ENCODE results near the gene C1orf21. TPM values are rescaled to one million over a fixed set of nuclear protein-coding genes. Genes with fewer than 3 reads are reported as not detected.
A peak's percentile ranks its signal among the peaks of the same experiment; 100 is the strongest.

C1orf21 gene
- total RNA-seq, 1 experiment from 2014 or later, result 15.0 TPM

GRCh38 chr1:184513421-184513820 lies 126.6 kb downstream of the C1orf21 start:
- no peak for DNase-seq (ENCODE audit: low read depth)

GRCh38 chr1:184513966-184514365 lies 127.1 kb downstream of the C1orf21 start:
- DNase-seq (ENCODE audit: low read depth), result peak; percentile 62

GRCh38 chr1:184514447-184514846 lies 127.6 kb downstream of the C1orf21 start:
- DNase-seq (ENCODE audit: low read depth), result no peak

GRCh38 chr1:184517130-184517529 lies 130.3 kb downstream of the C1orf21 start:
- no peak for DNase-seq (ENCODE audit: low read depth)

GRCh38 chr1:184518736-184519357 lies 132.0 kb downstream of the C1orf21 start:
- no peak for DNase-seq (ENCODE audit: low read depth)

GRCh38 chr1:184520336-184520735 lies 133.5 kb downstream of the C1orf21 start:
- DNase-seq (ENCODE audit: low read depth), result no peak

- DNase-seq (ENCODE audit: low read depth), result no peak
Observed at GRCh38 chr1:184524248-184524647, 137.4 kb downstream of the C1orf21 start.

- no peak for DNase-seq (ENCODE audit: low read depth)
Observed at GRCh38 chr1:184527402-184527801, 140.6 kb downstream of the C1orf21 start.

GRCh38 chr1:184530226-184530625 lies 143.4 kb downstream of the C1orf21 start:
- DNase-seq (ENCODE audit: low read depth), result no peak

- DNase-seq (ENCODE audit: low read depth), result no peak
Observed at GRCh38 chr1:184531296-184531695, 144.5 kb downstream of the C1orf21 start.

- DNase-seq (ENCODE audit: low read depth), result no peak
Observed at GRCh38 chr1:184532199-184532598, 145.4 kb downstream of the C1orf21 start.

GRCh38 chr1:184533049-184533448 lies 146.2 kb downstream of the C1orf21 start:
- no peak for DNase-seq (ENCODE audit: low read depth)

- no peak for DNase-seq (ENCODE audit: low read depth)
Observed at GRCh38 chr1:184533915-184534314, 147.1 kb downstream of the C1orf21 start.

- DNase-seq (ENCODE audit: low read depth), result no peak
Observed at GRCh38 chr1:184534690-184535089, 147.9 kb downstream of the C1orf21 start.

- no peak for DNase-seq (ENCODE audit: low read depth)
Observed at GRCh38 chr1:184535191-184535970, 148.6 kb downstream of the C1orf21 start.

GRCh38 chr1:184536246-184536985 lies 149.6 kb downstream of the C1orf21 start:
- DNase-seq (ENCODE audit: low read depth), result no peak

- DNase-seq (ENCODE audit: low read depth), result no peak
Observed at GRCh38 chr1:184539580-184539979, 152.8 kb downstream of the C1orf21 start.

GRCh38 chr1:184541537-184542152 lies 154.8 kb downstream of the C1orf21 start:
- DNase-seq (ENCODE audit: low read depth), result no peak

GRCh38 chr1:184542291-184542690 lies 155.5 kb downstream of the C1orf21 start:
- DNase-seq (ENCODE audit: low read depth), result no peak

- no peak for DNase-seq (ENCODE audit: low read depth)
Observed at GRCh38 chr1:184545601-184546000, 158.8 kb downstream of the C1orf21 start.

- DNase-seq (ENCODE audit: low read depth), result no peak
Observed at GRCh38 chr1:184552446-184552845, 165.6 kb downstream of the C1orf21 start.

- DNase-seq (ENCODE audit: low read depth), result no peak
Observed at GRCh38 chr1:184553845-184554244, 167.0 kb downstream of the C1orf21 start.

All from HT1080 (cell line).